C1 segment of cervical spinal cord (tissue), 14 donors: ENCODE data around the gene JMJD7.

ENCODE experiments used
- DNase-seq, 14 donors: peaks; one replicate each; lab custom pipeline; 2025; lab: John Stamatoyannopoulos, UW

The JMJD7 gene

DNA sequence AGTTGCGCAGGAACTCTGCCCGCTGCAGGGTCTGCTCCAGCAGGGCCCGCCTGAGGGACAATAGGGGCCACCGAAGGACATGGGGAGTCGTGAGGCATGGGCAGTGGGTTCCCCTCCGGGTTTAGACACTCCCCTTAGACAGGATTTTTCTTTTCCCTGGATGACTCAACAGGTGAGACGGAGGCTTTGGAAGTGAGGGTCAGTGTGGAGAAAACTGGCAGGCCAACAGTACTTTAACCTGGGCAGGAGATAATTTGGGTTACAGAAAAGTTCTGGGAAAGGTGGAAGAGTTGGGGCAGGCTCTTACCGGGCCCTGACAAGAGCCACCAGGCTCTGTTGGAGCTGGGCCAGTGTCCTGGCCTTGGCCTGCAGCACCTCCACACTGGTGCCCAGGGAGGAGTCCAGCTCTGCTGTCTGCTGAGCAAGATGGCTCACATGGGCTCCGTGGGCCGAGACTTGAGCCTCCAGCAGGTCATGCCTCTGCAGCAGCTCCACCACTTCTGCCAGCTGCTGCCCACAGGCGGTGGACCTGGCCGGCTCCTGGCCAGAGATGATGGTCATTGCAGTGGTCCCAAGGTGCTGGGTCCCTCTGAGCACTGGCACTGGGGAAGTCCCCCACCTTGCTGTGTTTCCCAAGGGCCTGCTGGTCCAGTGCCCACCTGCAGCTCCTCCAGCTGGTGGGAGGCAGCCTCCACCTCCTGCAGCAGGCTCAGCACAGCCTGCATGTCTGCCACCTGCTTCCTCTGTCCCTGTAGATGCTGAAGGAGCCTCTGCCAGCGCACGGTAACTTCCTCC, 55.0 kb downstream of the JMJD7 start:
- DNase-seq = peak in 1 of 14 donors; percentile 68

DNA sequence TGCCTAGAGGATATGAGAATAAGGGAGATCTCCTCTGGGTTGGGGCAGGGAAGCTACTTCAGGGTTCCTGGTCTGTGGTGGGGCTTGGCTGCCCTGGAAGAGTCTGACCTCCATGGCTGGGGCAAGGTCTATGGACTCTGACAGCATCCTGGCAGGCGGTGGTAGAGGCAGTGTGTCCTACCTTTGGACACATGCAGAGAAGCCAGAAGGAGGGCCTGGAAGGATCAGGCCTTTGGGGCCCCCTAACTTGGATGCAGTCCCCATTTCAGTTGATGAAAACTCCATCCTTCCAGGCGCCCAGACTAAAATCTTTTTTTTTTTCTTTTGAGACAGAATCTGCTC, 55.6 kb downstream of the JMJD7 start:
- peak in 1 of 14 donors; percentile 59 for DNase-seq

DNA sequence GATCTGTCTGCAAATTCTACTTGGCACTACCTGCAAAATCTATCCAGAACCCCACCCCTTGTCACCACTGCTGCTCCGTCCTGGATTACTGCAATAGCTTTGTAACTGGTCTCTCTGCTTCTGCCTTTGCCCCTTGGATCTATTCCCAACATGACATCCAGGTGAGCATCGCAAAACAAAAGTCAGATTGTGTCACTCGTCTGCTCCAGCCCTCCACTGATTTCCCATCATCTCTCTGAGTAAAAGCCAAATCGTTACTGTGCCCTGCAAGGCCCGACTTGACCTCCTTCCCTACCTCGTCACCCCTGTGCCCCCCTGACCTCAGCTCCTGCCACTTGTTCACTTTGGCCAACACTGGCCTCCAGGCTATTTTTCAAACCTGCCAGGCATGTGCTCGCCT, 56.6 kb downstream of the JMJD7 start:
- no peak for DNase-seq

DNA sequence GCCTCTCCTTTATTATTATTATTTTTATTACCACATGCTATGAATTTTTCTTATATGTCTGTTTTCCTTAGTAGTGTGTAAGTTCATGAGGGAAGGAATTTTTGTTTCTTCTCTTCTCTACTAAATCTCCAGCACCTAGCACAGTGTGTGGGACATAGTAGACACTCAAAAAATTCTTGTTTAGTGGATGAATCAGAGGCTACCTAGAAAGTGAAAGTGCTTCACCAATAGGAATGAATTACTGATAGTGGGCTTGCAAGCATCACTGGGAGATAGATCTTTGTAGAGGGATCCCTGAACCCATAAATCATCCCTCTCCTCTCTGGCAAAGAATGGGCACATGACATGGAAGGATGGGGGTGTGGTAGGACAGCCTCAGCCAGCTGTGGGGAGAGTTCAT, 57.4 kb downstream of the JMJD7 start:
- DNase-seq = no peak

DNA sequence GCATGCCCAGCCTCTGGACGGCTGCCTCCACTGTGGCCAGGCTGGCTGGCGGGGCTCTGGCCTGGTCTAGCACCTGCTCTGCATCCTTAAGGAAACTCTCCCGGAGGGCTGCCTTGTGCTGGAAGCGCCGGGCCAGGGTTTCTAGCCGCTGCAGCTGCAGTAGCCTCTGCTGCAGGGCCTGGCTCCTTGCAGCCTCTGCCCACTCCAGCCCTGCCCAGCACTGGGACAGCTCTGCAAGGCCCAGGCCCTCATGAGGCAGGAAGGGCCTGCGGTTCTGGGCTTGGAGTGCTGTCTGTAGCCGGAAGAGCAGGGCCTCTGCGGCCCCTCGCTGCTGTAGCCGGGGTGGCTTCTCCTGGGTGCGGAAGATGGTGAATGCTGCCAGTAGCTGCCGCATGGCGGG, 57.9 kb downstream of the JMJD7 start:
- DNase-seq = no peak

DNA sequence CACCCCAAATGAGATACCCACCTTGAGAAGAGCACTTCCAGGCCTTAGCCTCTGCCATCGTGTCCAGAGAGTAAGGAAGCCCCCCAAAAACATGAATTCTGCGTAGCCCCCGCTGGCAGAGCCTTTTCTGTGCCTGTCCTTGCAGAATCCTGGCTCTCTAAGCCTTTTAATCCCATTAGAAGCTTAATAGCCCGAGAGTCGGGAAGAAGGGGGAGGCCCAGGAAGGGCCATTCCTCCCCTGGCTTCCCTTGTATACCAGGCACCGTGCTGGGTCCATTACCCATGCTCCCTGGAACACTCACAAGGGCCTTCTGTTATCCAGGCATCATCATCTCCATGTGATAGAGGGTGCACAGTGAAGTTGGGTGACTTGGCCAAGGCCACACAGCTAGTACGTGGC, 58.8 kb downstream of the JMJD7 start:
- DNase-seq = no peak

DNA sequence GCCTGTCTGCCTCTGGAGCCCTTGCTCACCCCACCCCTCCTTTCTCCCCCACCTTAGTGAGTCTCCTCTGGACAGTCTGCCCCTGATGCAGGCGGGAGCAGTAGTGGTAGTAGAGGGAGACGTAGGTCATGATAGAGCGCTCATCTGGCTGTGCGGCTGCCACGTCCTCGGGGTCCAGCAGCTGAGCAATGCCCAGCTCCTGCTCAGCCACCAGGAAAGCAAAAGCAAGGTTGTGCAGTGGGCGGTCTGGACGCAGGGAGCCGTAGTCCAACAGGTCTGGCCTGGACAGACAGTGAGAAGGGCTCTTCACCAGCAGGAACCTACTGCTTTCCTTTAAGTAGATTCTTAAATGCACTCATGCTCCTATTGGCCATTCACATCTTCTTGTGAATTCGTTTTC, 59.3 kb downstream of the JMJD7 start:
- no peak for DNase-seq
